Right forelimb (tissue), 1 donor: Measurements from ENCODE around the gene MYCN.
"Not testable (repeated sequence)": the region's sequence is repeated elsewhere in the genome, so short reads cannot be mapped to it uniquely, and the experiment has no call there.

Source experiments
- DNase-seq: peaks from one replicate; pipeline ENCODE4 v3.0.0-alpha.2; 2018

The MYCN gene

GRCh38 chr2:15963109-15963976, 23.0 kb downstream of the MYCN start:
- DNase-seq = not testable (repeated sequence)

DNA sequence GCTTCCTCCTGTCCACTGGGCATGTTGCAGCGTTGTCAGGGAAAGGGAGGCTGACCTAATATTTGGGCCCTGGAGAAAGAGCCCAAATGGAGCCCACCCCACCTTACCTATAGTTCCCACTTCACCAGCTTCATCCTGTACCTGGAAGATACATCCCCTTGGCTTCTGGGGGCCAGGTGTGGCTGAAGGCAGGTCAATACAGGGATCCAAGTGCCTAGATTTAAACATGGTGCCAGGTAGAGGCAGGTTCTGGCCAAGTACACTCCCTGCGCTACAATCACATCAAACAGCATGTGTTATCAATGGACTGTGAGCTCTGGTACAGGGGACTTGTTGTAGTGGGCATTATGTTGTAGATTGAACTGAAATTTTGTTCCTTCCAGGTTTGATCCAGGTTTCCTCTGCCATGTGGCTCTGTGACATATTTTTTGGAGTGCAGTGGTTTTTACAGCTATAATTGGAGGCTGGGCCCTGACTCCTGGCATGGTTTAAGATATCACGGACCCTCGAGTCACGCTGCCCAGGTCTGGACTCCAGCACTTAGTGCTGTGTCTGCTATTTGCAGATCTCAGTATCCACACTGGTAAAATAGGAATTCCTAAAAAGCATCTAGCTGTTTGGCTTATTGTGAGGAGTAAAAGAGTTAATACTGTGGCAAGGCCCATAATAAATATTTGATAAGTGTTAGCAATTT, 23.8 kb downstream of the MYCN start:
- no peak for DNase-seq

GRCh38 chr2:15964936-15965563, 24.7 kb downstream of the MYCN start:
- no peak for DNase-seq

DNA sequence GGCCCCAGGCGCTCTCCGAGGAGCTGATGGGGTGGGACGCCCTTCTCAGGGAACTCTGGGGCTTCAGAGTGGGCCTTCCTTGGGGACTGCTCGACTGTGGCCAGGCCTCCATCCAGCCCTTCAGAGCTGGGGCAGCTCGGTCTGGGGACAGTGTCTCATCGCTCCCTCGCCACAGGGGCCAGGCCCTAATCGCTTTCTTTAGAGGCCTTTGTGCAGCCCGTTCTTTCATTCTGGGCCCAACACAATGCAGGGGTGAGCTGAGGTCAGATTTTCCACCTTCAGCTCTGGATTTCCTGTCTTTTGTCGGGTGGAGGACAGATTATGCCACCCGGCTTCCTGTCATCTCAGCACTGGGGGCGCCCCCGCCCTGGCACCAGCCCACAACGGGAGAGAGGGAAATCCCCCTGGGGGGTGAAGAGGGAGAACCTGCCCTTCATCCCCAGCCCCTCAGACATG, 25.2 kb downstream of the MYCN start:
- DNase-seq = no peak

DNA sequence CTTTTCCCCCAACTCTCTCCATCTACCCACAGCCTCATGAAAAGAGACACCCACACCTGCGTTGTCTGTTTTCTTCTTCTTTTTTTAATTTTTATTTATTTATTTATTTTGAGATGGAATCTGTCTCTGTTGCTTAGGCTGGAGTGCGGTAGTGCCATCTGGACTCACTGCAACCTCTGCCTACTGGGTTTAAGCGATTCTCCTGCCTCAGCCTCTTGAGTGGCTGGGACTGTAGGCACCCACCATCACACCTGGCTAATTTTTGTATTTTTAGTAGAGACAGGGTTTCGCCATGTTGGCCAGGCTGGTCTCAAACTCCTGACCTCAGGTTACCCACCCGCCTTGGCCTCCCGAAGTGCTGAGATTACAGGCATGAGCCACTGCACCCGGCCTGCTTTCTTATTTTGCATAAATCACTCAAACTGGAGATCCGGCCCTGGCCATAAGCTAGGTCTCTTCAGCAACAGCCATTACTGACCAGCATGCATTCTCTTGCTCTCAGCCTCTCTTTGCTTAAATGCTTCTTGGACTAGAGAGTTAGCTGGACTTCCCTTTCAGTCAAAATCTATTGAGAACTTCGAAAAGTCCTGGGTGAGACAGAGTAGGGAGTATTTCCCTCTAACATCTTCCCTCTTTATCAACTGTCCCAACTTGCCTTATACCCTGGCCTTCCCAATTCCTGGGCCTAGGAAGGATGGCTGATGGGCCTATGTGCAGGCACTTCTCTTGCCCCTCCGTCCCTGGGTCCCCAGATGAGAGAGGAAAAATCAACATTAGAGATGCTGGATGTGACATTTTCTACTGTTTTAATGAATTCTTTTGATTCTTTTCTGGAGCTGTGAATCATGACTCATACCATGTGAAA, 27.3 kb downstream of the MYCN start:
- no peak for DNase-seq

- DNase-seq = no peak
Observed at GRCh38 chr2:15968280-15969178, 28.2 kb downstream of the MYCN start.

GRCh38 chr2:15969214-15969613, 28.9 kb downstream of the MYCN start:
- DNase-seq = no peak

- DNase-seq = no peak
Observed at GRCh38 chr2:15970701-15971100, 30.4 kb downstream of the MYCN start.

- DNase-seq = no peak
Observed at GRCh38 chr2:15971351-15971750, 31.0 kb downstream of the MYCN start.

DNA sequence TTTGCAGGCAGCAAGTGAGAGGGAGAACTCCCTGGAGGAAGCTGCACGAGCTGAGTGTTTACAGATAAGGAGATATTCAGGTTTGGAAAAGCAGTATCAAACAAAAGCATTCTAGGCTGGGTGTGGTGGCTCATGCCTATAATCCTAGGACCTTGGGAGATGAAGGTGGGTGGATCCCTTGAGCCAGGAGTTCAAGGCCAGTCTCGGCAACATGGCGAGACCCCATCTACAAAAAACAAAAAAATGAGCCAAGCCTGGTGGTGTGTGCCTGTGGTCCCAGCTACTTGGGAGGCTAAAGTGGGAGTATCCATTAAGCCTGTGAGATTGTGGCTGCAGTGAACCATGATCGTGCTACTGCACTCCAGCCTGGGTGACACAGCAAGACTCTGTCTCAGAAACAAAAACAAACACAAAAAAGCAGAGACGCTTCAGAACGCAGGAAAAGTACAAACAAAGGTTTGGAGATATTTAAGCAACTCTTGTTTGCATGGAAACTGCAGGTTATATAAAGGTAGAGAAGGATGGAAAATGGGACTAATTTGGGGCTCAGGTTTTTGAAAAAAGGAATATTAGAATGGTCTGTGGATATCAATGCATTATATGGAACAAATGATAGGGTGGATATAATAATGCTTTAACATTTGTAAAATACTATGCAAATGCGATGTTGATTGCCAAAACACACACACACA, 31.6 kb downstream of the MYCN start:
- DNase-seq = no peak

DNA sequence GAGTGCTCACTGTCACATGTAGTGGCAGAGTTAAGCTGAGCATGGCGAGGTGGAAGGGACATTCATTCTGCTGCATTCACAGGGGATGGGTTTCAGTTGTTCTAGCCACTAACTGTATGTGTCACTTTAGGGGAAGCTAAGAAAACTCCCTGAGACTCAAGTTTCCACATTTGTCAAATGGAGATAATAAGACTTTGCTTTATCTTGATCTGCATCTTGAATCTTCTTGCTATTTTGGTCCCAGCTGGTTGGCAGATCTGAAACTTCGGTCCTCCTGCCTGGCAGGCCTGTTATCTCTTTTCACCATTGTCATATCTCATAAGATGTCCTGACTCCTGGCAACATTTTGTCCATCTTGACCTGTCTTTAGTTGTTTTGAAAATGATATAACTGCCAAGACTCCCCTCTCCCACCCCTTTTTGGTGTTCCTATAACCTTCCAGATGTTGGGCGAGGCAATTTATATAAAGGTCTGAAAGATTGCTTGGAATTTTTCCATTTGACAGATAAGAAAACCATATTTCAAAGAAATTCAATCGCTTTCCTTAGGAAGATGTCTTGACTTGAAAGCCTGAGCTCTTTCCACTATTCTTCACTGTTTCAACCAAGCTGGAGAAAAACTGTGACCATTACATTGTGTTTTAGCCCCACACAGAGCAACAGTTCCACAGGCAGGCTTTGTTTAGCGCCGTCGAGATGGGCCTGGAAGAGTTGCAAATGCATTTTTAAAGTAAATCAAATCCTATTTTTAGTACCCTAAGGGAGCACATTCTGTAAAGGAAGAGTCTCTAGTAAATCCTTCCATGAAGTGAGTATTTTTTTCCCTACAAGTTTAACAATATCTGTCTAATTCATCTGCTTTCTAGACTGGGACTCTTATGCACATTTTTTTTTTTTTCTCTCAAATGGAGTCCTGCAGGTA, 33.4 kb downstream of the MYCN start:
- no peak for DNase-seq

- DNase-seq = no peak
Observed at GRCh38 chr2:15974565-15975260, 34.4 kb downstream of the MYCN start.

DNA sequence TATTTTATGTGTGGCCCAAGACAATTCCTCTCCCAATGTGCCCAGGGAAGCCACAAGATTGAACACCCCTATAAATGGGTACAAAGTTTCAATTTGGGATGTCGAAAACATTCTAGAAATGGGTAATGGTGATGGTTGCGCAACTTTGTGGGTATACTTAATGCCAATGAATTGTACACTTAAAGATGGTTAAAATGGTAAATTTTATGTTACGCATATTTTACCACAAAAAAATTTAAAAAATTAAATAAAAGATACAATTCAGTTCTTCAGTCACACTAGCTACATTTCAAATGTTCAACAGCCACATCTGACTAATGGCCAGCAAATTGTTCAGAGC, 34.9 kb downstream of the MYCN start:
- no peak for DNase-seq

GRCh38 chr2:15975676-15976075, 35.3 kb downstream of the MYCN start:
- DNase-seq = no peak

- no peak for DNase-seq
Observed at GRCh38 chr2:15976354-15976753, 36.0 kb downstream of the MYCN start.

GRCh38 chr2:15979051-15979758, 38.9 kb downstream of the MYCN start:
- DNase-seq = no peak

DNA sequence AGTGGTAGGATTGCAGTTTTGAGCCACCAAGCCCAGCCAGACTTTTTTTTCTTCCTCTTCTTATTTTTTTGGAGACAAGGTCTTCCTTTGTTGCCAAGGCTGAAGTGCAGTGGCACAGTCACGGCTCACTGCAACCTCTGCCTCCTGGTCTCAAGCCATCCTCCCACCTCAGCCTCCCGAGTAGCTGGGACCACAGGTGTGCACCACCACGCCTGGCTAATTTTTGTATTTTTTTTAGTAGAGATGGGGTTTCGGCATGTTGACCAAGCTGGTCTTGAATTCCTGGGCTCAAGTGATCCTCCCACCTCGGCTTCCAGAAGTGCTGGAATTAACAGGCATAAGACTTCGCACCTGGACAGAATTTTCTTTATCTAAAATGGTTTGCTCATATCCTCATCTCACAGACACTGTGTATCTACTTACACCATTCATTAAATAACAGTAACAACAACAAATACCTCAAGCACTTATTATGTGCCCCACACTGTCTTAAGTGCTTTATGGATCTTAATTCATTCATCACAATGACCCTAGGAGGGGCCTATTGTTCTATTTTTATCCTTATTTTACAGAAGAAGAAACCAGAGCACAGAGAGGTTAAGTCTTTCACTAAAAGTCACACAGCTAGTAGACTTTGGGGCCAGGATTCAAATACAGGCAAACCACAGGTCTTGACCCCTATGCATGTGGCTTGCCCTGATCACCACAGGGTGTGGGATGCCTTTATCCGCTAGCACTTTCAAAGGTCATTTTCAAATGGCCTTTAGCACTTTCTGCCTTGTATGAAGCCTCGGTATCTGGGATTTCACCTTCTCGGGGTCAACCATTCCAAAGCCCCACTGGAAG, 39.6 kb downstream of the MYCN start:
- DNase-seq = no peak

GRCh38 chr2:15980605-15981098, 40.3 kb downstream of the MYCN start:
- no peak for DNase-seq
